CD8-positive, alpha-beta memory T cell (primary cell): Measurements from ENCODE around the gene UVRAG. TPM values are rescaled to one million over a fixed set of nuclear protein-coding genes. Genes with fewer than 3 reads are reported as not detected.

Experiments used
- CTCF ChIA-PET: fragments of 350-600 bp; sonication (Branson Sonifier 250); formaldehyde crosslinking; loops from one replicate; lab custom pipeline; 2021; ENCODE audit warnings: antibody characterized with exemption; lab: Charles Lee
- POLR2A ChIA-PET: fragments of 350-600 bp; sonication (Branson Sonifier 250); formaldehyde crosslinking; loops from one replicate; lab custom pipeline; 2021; ENCODE audit warnings: antibody characterized with exemption; lab: Charles Lee
- DNase-seq, 5 donors: peaks; one replicate each; pipeline versions ENCODE4 v3.0.0 to v3.0.0-alpha.2; 2020 to 2022; ENCODE audit warnings: mixed read lengths in 1 of 5
- H3K27ac ChIP-seq: one replicate; pipeline ENCODE4 v1.7.0; 2013; ENCODE audit warnings: low read depth, mild to moderate bottlenecking, low read length, moderate library complexity
- H3K27me3 ChIP-seq: 2 replicates; pipeline ENCODE4 v1.7.0; 2013; ENCODE audit warnings: low read length, mild to moderate bottlenecking; ENCODE audit not compliant: insufficient read depth, poor library complexity, severe bottlenecking
- H3K36me3 ChIP-seq: 2 replicates; pipeline ENCODE4 v1.7.0; 2013; ENCODE audit warnings: mild to moderate bottlenecking, low read length, moderate library complexity; ENCODE audit not compliant: insufficient read depth
- H3K4me1 ChIP-seq: 2 replicates; pipeline ENCODE4 v1.7.0; 2013; ENCODE audit warnings: mild to moderate bottlenecking, low read length, moderate library complexity; ENCODE audit not compliant: insufficient read depth
- H3K4me3 ChIP-seq: 2 replicates; pipeline ENCODE4 v1.7.0; 2013; ENCODE audit warnings: mild to moderate bottlenecking, low read length
- H3K9me3 ChIP-seq: 2 replicates; pipeline ENCODE4 v1.7.0; 2013; ENCODE audit warnings: mild to moderate bottlenecking, low read length
- H3K27ac Mint-ChIP-seq, 8 donors: one replicate each; pipeline ENCODE4 v1.8.0; 2020 to 2021; ENCODE audit warnings: mixed read lengths in 8 of 8, mild to moderate bottlenecking in 6 of 8, inconsistent platforms in 3 of 8, moderate library complexity in 3 of 8
- H3K27me3 Mint-ChIP-seq, 2 donors: one replicate each; pipeline ENCODE4 v1.8.0; 2020 to 2021; ENCODE audit warnings: mixed read lengths in 2 of 2, mild to moderate bottlenecking in 1 of 2, moderate library complexity in 1 of 2
- H3K36me3 Mint-ChIP-seq, 3 donors: one replicate each; pipeline ENCODE4 v1.8.0; 2020 to 2021; ENCODE audit warnings: mixed read lengths in 3 of 3, inconsistent platforms in 1 of 3, mild to moderate bottlenecking in 1 of 3
- H3K4me1 Mint-ChIP-seq, 3 donors: one replicate each; pipeline ENCODE4 v1.8.0; 2020 to 2021; ENCODE audit warnings: mixed read lengths in 3 of 3, inconsistent platforms in 1 of 3, mild to moderate bottlenecking in 1 of 3
- H3K4me3 Mint-ChIP-seq, 7 donors: one replicate each; pipeline ENCODE4 v1.8.0; 2020 to 2021; ENCODE audit warnings: mixed read lengths in 7 of 7, mild to moderate bottlenecking in 6 of 7, moderate library complexity in 4 of 7, inconsistent platforms in 2 of 7
- H3K9me3 Mint-ChIP-seq, 5 donors: one replicate each; pipeline ENCODE4 v1.8.0; 2020 to 2022; ENCODE audit warnings: mixed read lengths in 5 of 5, mild to moderate bottlenecking in 3 of 5, moderate library complexity in 2 of 5, inconsistent platforms in 1 of 5
- polyA plus RNA-seq: library from polyadenylated mRNA; unstranded; fragments of 300-500 nt; fragmentation: Illumina TruSeq; gene quantifications from one replicate; pipeline ENCODE4 v1.2.3, GENCODE V29; 2021
- total RNA-seq, 2 experiments: library from RNA; stranded (reverse); gene quantifications; one replicate each; pipeline ENCODE4 v1.2.3, GENCODE V29; 2021

The UVRAG gene
- 10 to 100 TPM; 18.0 to 20.9 TPM for total RNA-seq
- 17.1 TPM for polyA plus RNA-seq

GRCh38 chr11:75814677-75815344, at the start of gene UVRAG:
Gene UVRAG, plus strand, starts transcription at chr11:75815210. Its CDS starts 198 bp downstream, at chr11:75815408.
- DNase-seq: peak; percentile 97 to 99 (median 99)
- Histone ChIP-seq H3K27me3 (no peaks in the 10 kb centered on the region), H3K9me3 (no peaks in the 10 kb centered on the region), H3K4me1 (peaks cover 25% of the 10 kb centered on the region), H3K27ac (peak within 1 kb of the TSS; percentile 75), H3K4me3 (peak within 1 kb of the TSS; percentile 69), H3K36me3 (no peaks in the 10 kb centered on the region)
- peaks cover 18 to 26% (median 26%) of the 10 kb centered on the region in 3 donors for H3K4me1 Mint-ChIP-seq
- peaks cover 0 to 6% of the 10 kb centered on the region in 2 donors for H3K27me3 Mint-ChIP-seq
- ChIA-PET CTCF (interaction anchor here (0.9 to 4.5 kb wide), 6 partner anchors 12 to 393 kb away, joined by 3 to 35 read pairs (median 4); no protein-coding TSS in a partner anchor), POLR2A (no interaction called here)
- no peaks in the 10 kb centered on the region for H3K9me3 Mint-ChIP-seq
- H3K4me3 Mint-ChIP-seq: peak within 1 kb of the TSS in 3 of 7 donors; percentile 89 to 99 (median 96)
- peak within 1 kb of the TSS in 7 of 8 donors; percentile 91 to 100 (median 99) for H3K27ac Mint-ChIP-seq
- peaks cover 0 to 5% (median 0%) of the 10 kb centered on the region in 3 donors for H3K36me3 Mint-ChIP-seq

DNA sequence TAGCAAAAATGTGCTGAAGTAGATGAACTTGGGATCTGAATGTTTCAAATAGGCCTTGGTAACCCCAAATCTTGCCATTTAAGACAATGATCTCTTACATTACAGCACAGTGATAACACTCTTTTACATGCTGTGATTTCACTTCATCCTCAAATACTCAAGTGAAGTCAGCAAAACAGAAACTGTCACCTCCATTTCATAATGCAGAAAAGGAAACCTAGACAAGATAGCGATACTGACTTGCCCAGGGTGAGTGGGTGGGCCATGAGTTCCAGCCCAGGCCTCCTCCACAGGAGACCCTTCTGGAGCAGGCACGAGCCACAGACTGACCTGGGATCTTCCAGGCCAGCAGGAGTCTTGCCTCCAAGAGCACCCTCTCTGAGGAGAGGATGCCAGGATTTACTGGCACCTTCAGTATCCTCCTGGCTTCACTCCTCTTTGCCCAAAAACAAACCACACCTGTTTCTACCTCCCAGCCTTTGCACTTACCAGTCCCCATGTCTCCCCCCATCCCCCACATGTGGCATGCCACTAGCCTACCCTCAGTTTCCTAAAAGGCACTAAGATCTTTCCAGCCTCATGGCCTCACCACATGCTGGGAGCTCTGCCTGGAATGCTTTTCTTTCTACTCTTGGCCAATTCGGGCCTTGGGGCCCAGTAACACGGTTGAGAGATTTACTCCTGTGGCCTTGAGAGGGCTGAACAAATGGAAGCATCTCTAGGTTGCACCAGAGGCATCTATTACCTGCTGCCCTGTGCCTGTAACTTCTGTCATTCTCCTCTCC, 48.4 kb upstream of the UVRAG start:
- Mint-ChIP-seq H3K27ac (no peak overlapping the region), H3K9me3 (no peaks in the 10 kb centered on the region), H3K4me1 (peaks cover 5 to 15% (median 11%) of the 10 kb centered on the region in 3 donors), H3K36me3 (no peaks in the 10 kb centered on the region), H3K27me3 (peaks cover 19 to 21% of the 10 kb centered on the region in 2 donors), H3K4me3 (peak overlapping the region in 1 of 7 donors; percentile 9)
- no peaks in the 10 kb centered on the region for H3K27me3 ChIP-seq
- no peaks in the 10 kb centered on the region for H3K36me3 ChIP-seq
- no peak overlapping the region for H3K4me3 ChIP-seq
- H3K9me3 ChIP-seq: no peaks in the 10 kb centered on the region
- CTCF ChIA-PET: interaction anchor here (1.7 kb wide), 1 partner anchor 43 kb away, joined by 3 read pairs; no protein-coding TSS in a partner anchor
- no peak for DNase-seq
- H3K27ac ChIP-seq: no peak overlapping the region
- peaks cover 19% of the 10 kb centered on the region for H3K4me1 ChIP-seq
- POLR2A ChIA-PET: no interaction called here

DNA sequence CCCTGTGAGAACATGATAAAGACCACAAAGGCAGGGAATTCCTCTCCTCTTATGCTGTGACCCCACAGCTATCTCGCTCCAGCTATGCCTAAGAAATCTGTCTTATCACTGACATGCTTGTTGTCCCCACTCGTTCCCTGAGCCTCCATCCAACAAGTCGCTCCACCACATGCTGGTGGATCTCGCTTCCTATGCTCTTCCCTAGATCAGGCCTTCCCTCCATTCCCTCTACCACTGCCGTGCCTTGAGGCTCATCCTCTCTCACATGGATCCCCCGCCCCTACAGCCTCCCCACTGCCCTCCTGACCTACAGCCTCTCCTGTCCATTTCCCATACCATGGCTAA, 47.8 kb upstream of the UVRAG start:
- no peaks in the 10 kb centered on the region for H3K9me3 Mint-ChIP-seq
- CTCF ChIA-PET: no interaction called here
- Histone ChIP-seq H3K4me1 (peaks cover 19% of the 10 kb centered on the region), H3K36me3 (no peaks in the 10 kb centered on the region), H3K27me3 (no peaks in the 10 kb centered on the region), H3K27ac (no peak overlapping the region), H3K4me3 (no peak overlapping the region), H3K9me3 (no peaks in the 10 kb centered on the region)
- peak overlapping the region in 1 of 8 donors; percentile 72 for H3K27ac Mint-ChIP-seq
- DNase-seq: no peak
- peak overlapping the region in 5 of 7 donors; percentile 3 to 49 (median 7) for H3K4me3 Mint-ChIP-seq
- POLR2A ChIA-PET: no interaction called here
- peaks cover 5 to 15% (median 11%) of the 10 kb centered on the region in 3 donors for H3K4me1 Mint-ChIP-seq
- H3K36me3 Mint-ChIP-seq: no peaks in the 10 kb centered on the region
- H3K27me3 Mint-ChIP-seq: peaks cover 19 to 21% of the 10 kb centered on the region in 2 donors

DNA sequence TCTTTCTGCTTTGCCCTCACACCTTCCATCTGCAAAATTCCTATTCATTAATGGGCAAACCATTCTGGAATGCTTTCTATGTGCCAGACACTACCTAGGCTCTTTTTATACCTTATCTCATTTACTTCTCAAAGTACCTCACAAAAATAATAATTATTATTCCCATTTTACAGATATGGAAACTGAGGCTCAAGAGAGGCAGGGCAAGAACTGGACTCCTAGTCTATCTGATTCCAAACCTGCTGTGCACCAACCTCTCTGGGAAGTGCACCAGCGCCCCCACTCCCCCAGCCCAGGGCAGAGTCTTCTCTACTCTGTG, 47.3 kb upstream of the UVRAG start:
- peak overlapping the region; percentile 15 to 87 (median 68) for H3K4me3 Mint-ChIP-seq
- no peaks in the 10 kb centered on the region for H3K9me3 ChIP-seq
- H3K4me3 ChIP-seq: peak overlapping the region; percentile 54
- ChIA-PET CTCF (no interaction called here), POLR2A (no interaction called here)
- peak overlapping the region; percentile 16 for H3K27ac ChIP-seq
- peaks cover 5 to 15% (median 11%) of the 10 kb centered on the region in 3 donors for H3K4me1 Mint-ChIP-seq
- DNase-seq: no peak
- H3K27ac Mint-ChIP-seq: peak overlapping the region in 1 of 8 donors; percentile 91
- no peaks in the 10 kb centered on the region for H3K36me3 Mint-ChIP-seq
- peaks cover 19 to 21% of the 10 kb centered on the region in 2 donors for H3K27me3 Mint-ChIP-seq
- peaks cover 19% of the 10 kb centered on the region for H3K4me1 ChIP-seq
- H3K9me3 Mint-ChIP-seq: no peaks in the 10 kb centered on the region
- no peaks in the 10 kb centered on the region for H3K36me3 ChIP-seq
- no peaks in the 10 kb centered on the region for H3K27me3 ChIP-seq

GRCh38 chr11:75768112-75768908, 46.7 kb upstream of the UVRAG start, which contains the start of gene DGAT2:
Gene DGAT2, plus strand, starts transcription at chr11:75768778. Its CDS starts 214 bp downstream, at chr11:75768992.
- ChIA-PET CTCF (no interaction called here), POLR2A (no interaction called here)
- H3K27ac Mint-ChIP-seq: peak within 1 kb of the TSS in 5 of 8 donors; percentile 19 to 91 (median 63)
- H3K27me3 ChIP-seq: no peaks in the 10 kb centered on the region
- peak within 1 kb of the TSS; percentile 67 to 87 (median 72) for H3K4me3 Mint-ChIP-seq
- no peaks in the 10 kb centered on the region for H3K9me3 ChIP-seq
- H3K36me3 Mint-ChIP-seq: no peaks in the 10 kb centered on the region
- H3K9me3 Mint-ChIP-seq: no peaks in the 10 kb centered on the region
- H3K4me1 ChIP-seq: peaks cover 19% of the 10 kb centered on the region
- peaks cover 19 to 21% of the 10 kb centered on the region in 2 donors for H3K27me3 Mint-ChIP-seq
- H3K27ac ChIP-seq: peak within 1 kb of the TSS; percentile 16
- H3K4me3 ChIP-seq: peak within 1 kb of the TSS; percentile 54
- DNase-seq: peak; percentile 51 to 74 (median 62)
- peaks cover 5 to 15% (median 11%) of the 10 kb centered on the region in 3 donors for H3K4me1 Mint-ChIP-seq
- no peaks in the 10 kb centered on the region for H3K36me3 ChIP-seq

DNA sequence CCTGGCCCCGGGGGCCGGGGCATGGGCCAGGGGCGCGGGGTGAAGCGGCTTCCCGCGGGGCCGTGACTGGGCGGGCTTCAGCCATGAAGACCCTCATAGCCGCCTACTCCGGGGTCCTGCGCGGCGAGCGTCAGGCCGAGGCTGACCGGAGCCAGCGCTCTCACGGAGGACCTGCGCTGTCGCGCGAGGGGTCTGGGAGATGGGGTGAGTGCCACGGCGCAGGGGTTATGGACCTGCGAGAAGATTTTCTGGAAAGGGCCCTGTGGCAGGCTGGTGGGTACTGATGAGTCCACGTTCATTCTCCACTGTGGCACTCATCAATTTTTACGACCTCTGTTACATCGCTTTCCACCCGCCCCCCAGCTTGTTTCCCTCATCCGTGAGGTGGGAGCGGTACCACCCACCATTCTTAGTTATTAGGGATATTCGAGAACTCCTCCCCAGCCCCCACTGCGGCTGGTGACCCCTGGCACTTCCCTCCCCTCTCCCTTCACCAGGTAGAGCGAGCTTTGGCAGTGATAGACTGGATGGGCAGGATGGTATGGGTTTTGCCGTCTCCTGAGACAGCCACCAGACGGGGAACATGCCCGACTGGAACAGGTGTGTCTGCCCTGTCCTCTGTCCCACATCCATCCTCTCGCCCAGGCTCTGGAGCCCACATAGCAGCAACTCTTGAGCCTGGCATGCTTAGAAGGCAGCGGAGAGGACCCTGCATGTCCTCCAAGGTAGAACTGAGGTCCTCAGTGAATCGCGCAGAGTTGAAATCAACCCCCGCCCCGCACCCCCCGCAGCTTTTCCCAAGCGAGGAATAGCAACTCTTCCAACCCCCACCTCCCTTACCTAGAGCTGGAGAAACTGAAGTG, 45.9 kb upstream of the UVRAG start:
- Histone ChIP-seq H3K36me3 (no peaks in the 10 kb centered on the region), H3K27me3 (no peaks in the 10 kb centered on the region), H3K9me3 (no peaks in the 10 kb centered on the region), H3K4me3 (peak overlapping the region; percentile 54), H3K4me1 (peaks cover 19% of the 10 kb centered on the region), H3K27ac (no peak overlapping the region)
- Mint-ChIP-seq H3K36me3 (no peaks in the 10 kb centered on the region), H3K27ac (peak overlapping the region in 1 of 8 donors; percentile 19), H3K4me3 (peak overlapping the region in 6 of 7 donors; percentile 42 to 73 (median 62)), H3K27me3 (peaks cover 19 to 21% of the 10 kb centered on the region in 2 donors), H3K4me1 (peaks cover 5 to 15% (median 11%) of the 10 kb centered on the region in 3 donors), H3K9me3 (no peaks in the 10 kb centered on the region)
- no peak for DNase-seq
- CTCF ChIA-PET: no interaction called here
- POLR2A ChIA-PET: interaction anchor here (0.6 kb wide), 1 partner anchor 11 kb away, joined by 4 read pairs; no protein-coding TSS in a partner anchor

GRCh38 chr11:75770102-75770501, 44.9 kb upstream of the UVRAG start:
- no peak overlapping the region for H3K27ac ChIP-seq
- Mint-ChIP-seq H3K4me1 (peaks cover 5 to 15% (median 11%) of the 10 kb centered on the region in 3 donors), H3K27me3 (peaks cover 20 to 21% of the 10 kb centered on the region in 2 donors), H3K9me3 (no peaks in the 10 kb centered on the region), H3K36me3 (no peaks in the 10 kb centered on the region), H3K4me3 (peak overlapping the region in 4 of 7 donors; percentile 36 to 59 (median 49)), H3K27ac (no peak overlapping the region)
- peaks cover 19% of the 10 kb centered on the region for H3K4me1 ChIP-seq
- H3K4me3 ChIP-seq: no peak overlapping the region
- DNase-seq: no peak
- CTCF ChIA-PET: no interaction called here
- no peaks in the 10 kb centered on the region for H3K9me3 ChIP-seq
- POLR2A ChIA-PET: interaction anchor here (0.6 kb wide), 1 partner anchor 12 kb away, joined by 4 read pairs; no protein-coding TSS in a partner anchor
- no peaks in the 10 kb centered on the region for H3K36me3 ChIP-seq
- H3K27me3 ChIP-seq: no peaks in the 10 kb centered on the region
